DMS114 treated with DMSO at 0.1 percent for 48 hours (cell line): Measurements from ENCODE around the gene CXCL8.

ENCODE experiments used
- DNase-seq: peaks from one replicate; lab custom pipeline; 2025; ENCODE audit not compliant: unreplicated experiment; lab: John Stamatoyannopoulos, UW

The CXCL8 gene

DNA sequence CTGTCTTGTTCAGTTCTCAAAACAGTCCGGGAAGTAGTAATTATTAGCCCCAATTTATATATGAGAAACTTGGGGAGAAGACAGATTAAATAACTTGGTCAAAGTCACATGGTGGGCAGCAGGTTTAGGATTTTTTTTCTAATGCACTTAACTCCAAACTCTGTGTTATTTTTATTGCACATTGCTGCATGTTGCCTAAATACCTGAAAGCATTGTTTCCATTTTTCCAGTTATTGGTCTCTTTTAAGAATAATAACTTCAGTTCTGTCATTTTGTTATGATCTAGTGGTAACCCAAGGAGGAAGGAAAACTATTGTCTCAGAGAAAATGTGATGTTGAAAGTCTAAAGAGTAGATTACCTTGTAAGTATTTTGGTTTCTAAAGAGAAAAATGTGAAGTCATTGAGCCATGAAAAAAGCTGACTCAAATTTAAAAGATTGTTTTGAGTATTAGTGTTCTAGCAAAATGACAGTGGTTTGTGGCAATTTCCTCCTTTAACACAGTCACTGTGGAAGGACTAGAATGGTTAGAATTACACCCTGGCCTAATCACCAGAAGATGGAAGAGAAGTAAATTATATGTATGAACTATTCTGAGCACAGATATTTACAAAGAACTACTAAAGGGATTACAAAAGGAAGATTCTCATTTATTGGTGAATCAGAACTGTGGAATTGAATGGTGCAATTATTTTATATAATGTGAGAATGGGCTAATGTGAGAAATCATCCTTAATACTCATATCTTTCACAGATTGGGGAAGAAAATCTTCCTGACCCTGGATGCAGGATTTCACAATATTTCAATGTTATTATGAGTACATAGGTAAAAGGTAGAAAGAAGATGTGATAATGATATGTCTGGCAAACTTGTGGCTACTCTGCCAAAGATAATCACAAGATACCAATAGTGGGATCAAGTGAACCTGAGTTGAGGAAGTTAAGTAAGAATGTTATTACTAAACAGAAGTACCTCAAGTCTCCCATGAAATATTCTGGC, 21.7 kb upstream of the CXCL8 start:
- no peak for DNase-seq

GRCh38 chr4:73721435-73721834, 18.9 kb upstream of the CXCL8 start:
- no peak for DNase-seq

DNA sequence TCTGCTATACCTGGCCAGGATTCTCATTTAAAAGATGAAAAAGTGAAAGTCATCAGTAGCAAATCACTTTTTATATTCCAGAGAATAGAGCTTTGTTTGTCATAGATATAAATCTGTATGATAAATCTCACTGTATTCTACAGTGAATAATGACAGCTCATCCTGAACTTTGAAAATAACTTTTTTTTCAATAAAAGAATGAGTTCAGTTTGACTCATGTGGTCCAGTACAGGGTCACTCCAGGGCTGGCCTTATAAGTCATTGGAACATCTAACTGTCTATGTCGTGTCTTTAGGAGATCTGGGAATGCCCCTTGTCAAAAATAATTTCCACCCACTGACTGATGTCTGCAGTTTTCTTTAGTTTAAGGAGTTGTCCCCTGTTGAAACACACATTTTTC, 18.5 kb upstream of the CXCL8 start:
- DNase-seq = no peak

DNA sequence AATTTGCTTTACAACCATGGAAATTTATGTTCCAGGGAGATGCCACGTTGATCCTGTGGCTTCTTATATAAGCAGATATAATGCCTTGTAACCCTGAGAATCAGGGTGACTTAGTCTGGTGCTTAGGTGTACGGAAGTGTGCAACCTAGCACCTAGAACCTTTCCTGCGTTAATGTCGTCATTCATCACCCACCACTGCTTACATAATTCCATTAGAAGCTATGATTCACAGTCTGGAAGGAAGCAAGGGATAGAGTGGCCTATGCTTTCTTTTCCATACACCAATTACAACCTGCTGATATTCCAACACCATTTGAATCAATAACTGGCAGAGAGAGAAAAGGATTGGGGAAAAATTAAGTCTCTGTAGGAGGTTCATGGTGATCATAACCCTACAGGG, 17.3 kb upstream of the CXCL8 start:
- no peak for DNase-seq

DNA sequence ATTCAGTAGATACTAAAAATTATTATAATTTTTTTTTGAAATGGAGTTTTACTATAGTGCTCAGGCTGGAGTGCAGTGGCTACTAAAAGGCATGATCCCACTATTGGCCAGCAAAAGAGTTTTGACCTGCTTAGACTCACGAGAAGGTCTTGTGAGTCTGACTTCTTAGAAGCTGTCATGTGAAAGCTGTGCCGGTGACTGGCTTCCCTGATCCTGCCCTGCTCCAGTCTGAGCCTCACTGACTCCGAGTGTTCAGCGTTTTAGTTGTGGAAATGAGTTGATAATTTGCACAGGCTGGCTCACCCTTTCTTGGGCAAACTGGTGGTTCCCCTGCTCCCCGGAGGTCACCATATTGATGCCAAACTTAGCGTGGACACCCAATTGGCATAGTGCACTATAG, 16.4 kb upstream of the CXCL8 start:
- DNase-seq = no peak

DNA sequence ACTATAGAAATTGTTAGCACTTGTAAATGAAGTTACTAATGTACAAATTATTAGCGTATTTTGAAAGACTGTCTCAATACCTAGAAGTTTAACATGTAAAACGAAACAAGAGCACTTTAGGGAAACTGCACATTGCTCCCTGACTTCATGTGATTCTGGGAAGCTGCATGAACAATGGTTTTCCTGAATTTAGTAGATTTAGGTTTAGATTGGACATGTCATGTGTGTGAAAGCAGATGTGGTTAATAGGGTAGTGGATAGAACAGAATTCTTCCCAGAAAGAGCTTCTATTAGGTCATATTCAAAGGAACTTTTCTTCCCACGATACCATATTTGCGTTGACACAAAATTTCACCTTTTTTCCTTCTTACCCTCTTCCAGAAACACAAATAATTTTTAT, 14.9 kb upstream of the CXCL8 start:
- no peak for DNase-seq

GRCh38 chr4:73725985-73726384, 14.4 kb upstream of the CXCL8 start:
- no peak for DNase-seq

DNA sequence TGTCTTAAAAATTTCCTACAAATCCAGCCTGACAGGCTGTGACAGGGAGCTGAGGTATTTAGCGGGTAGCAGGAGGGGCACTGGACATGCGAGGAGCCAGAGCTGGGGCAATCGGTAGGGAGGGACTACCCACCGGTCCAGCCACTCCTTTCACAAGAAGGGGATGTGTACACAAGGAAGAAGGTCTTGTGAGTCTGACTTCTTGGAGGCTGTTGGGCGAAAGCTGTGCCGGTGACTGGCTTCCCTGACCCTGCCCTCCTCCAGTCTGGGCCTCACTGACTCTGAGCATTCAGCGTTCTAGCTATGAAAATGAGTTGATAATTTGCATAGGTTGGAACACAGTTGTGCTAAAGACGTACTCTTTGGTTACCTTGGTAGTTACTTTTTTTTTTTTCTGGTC, 12.7 kb upstream of the CXCL8 start:
- no peak for DNase-seq

GRCh38 chr4:73728091-73728741, 12.2 kb upstream of the CXCL8 start:
- no peak for DNase-seq

GRCh38 chr4:73729534-73730165, 10.7 kb upstream of the CXCL8 start:
- peak; percentile 4 for DNase-seq

DNA sequence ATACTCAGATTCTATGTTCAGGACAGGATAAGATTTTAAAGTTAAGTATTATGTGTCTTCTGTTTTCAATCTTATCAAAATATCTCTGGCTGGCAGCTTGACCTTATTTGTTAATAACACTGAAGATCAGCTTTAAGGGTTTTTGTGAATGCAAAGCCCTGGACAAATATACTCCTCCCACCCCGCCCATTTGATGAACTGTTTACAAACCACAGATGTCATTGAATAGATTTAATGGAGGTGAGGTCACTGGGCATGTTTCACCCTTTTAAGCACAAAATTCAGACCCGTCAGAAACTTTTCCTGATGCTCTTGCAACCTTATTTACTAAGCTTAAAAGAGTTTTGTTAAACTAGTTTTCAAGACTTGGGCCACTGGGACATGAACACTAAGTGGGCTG, 10.1 kb upstream of the CXCL8 start:
- DNase-seq = no peak

DNA sequence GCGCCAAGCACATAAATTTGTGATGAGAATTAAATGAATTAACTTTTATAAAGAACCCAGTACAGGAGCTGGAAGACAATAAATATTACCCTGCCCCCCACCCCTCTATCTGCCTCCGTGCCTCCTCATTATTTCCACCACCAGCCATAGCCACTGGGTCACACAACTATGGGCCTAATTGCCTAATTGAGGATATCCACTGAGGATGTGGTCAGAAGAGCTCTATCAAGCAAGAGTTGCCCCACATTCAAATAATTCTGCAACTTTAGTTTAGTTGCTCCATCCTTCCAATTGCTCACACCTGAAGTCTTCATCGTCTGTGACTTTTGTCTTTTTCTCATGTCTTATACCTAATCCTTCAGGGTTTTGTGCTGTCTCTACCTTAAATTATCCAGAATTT, 9.5 kb upstream of the CXCL8 start:
- DNase-seq = no peak

DNA sequence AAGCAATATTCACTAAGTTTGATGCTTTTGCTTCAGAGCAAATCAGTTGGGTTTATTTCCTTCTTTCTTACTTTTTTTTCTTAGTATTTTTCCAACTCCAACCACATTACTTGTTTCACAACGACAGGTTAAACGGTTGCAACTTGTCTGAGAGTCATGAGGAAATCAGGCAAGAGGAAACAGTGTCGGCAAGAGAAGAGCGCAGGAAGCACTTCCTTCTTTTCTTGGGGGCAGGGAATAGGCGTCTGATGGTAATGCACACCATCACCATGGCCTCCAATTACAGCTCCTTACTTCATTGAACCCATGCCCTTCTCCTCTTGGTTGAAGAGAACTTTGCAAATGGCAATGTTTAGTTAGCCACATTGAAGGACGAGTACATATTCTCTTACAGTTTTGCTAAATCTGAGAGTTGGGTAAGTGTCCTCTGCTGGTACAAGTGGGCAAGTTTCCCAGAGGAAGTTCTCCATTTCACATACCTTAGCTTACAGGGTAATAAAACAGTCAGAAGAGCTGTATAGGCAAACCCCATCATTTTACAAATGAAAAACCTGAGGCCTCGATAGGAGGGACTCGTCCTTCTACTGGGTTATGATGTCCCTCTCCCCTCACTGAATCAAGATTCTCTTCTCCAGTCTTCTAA, 8.3 kb upstream of the CXCL8 start:
- DNase-seq = no peak

GRCh38 chr4:73732759-73733431, 7.5 kb upstream of the CXCL8 start:
- no peak for DNase-seq

DNA sequence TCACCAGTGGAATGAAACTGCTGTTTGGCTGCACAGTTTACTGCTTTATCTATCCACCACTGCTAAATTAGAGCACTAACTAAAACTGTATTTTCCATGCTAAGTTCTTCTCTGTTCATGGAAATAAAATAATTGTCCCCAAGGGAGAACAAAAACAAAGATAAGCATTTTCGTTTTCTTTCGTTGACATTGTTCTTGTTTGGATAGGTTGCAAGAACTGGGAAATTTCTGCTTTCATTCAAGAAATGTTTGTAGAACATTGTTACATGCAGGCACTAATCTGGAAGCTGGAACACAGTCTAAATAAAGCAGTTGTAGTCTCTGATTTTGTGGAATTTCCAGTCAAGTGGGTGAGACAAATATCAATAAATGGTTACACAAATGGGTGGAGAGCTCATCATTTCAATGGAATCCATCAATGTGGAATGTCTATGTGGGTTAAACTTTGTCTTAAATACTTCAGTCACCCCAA, 5.8 kb upstream of the CXCL8 start:
- no peak for DNase-seq

DNA sequence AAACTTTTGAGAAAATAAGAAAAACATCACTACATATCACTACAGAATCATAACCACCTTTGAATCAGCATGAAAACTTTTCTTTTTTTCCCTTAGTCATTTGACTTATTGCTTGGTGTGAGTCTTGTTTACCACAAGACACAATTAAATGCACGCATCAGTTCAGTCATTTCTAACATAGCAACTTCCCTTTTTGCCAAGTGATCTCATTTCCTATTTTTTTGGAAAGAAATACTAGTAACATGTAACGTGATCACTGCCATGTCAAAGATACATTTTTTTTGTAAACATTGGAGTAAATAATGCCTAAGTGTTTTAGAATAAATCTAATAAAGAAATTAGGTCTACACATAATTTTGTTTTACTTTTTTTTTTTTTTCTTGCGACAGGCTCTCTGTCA, 5.1 kb upstream of the CXCL8 start:
- no peak for DNase-seq

GRCh38 chr4:73741031-73741749, 821 bp downstream of the CXCL8 start:
- no peak for DNase-seq

GRCh38 chr4:73741750-73742489, 1.6 kb downstream of the CXCL8 start:
- DNase-seq = no peak

DNA sequence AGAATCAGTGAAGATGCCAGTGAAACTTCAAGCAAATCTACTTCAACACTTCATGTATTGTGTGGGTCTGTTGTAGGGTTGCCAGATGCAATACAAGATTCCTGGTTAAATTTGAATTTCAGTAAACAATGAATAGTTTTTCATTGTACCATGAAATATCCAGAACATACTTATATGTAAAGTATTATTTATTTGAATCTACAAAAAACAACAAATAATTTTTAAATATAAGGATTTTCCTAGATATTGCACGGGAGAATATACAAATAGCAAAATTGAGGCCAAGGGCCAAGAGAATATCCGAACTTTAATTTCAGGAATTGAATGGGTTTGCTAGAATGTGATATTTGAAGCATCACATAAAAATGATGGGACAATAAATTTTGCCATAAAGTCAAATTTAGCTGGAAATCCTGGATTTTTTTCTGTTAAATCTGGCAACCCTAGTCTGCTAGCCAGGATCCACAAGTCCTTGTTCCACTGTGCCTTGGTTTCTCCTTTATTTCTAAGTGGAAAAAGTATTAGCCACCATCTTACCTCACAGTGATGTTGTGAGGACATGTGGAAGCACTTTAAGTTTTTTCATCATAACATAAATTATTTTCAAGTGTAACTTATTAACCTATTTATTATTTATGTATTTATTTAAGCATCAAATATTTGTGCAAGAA, 2.3 kb downstream of the CXCL8 start:
- no peak for DNase-seq
